Fibroblast of skin of left quadriceps (primary cell): ENCODE results near the gene TEAD2.
"Not testable (repeated sequence)": the region's sequence is repeated elsewhere in the genome, so short reads cannot be mapped to it uniquely, and the experiment has no call there.

Source experiments
- DNase-seq, 2 experiments: peaks; one replicate each; pipeline ENCODE4 v3.0.0-alpha.2; 2013; ENCODE audit warnings: low read depth in 2 of 2

Gene TEAD2

GRCh38 chr19:49387936-49388372 is 25.7 kb upstream of the TEAD2 start, which contains the start of gene KASH5:
Gene KASH5, plus strand, starts transcription at chr19:49388249. Its CDS starts 2,635 bp downstream, at chr19:49390884.
- peak in 1 of 2 experiments; percentile 10 for DNase-seq

- DNase-seq: no peak
These were observed 21.4 kb upstream of the TEAD2 start for GRCh38 chr19:49383599-49383998.

- DNase-seq: no peak
These were observed 20.4 kb upstream of the TEAD2 start for GRCh38 chr19:49382639-49383038.

GRCh38 chr19:49380391-49380790 is 18.2 kb upstream of the TEAD2 start:
- no peak for DNase-seq

GRCh38 chr19:49378512-49378911 is 16.3 kb upstream of the TEAD2 start:
- DNase-seq: no peak

GRCh38 chr19:49374665-49375434 is 12.6 kb upstream of the TEAD2 start:
- no peak for DNase-seq

- DNase-seq: not testable (repeated sequence)
These were observed 11.0 kb upstream of the TEAD2 start for GRCh38 chr19:49373174-49373573.

- DNase-seq: no peak
These were observed 9.0 kb upstream of the TEAD2 start for GRCh38 chr19:49371184-49371583.

GRCh38 chr19:49368711-49369358 is 6.6 kb upstream of the TEAD2 start:
- no peak for DNase-seq

GRCh38 chr19:49366110-49366509 is 3.9 kb upstream of the TEAD2 start:
- DNase-seq: no peak

- no peak for DNase-seq
These were observed 2.0 kb upstream of the TEAD2 start for GRCh38 chr19:49364083-49364737.

GRCh38 chr19:49363268-49364082 is 1.3 kb upstream of the TEAD2 start, which contains the start of gene DKKL1:
Gene DKKL1, plus strand, starts transcription at chr19:49363877. Its CDS starts 122 bp downstream, at chr19:49363999.
- peak; percentile 98 for DNase-seq

- DNase-seq: no peak
These were observed 682 bp upstream of the TEAD2 start for GRCh38 chr19:49362929-49363267.

- DNase-seq: peak; percentile 86 to 87
These were observed 673 bp downstream of the TEAD2 start for GRCh38 chr19:49361438-49362047.

GRCh38 chr19:49359851-49360820 is 2.1 kb downstream of the TEAD2 start:
- DNase-seq: no peak

GRCh38 chr19:49357186-49357585 is 5.0 kb downstream of the TEAD2 start:
- no peak for DNase-seq

GRCh38 chr19:49356382-49356781 is 5.8 kb downstream of the TEAD2 start:
- DNase-seq: no peak

- DNase-seq: peak in 1 of 2 experiments; percentile 18
These were observed 6.3 kb downstream of the TEAD2 start for GRCh38 chr19:49355909-49356353.

GRCh38 chr19:49349567-49349966 is 12.6 kb downstream of the TEAD2 start:
- DNase-seq: no peak
